Measurements from ENCODE around the gene SLC24A3.

The SLC24A3 gene

GRCh38 chr20:19713822-19714578 is 501.6 kb downstream of the SLC24A3 start:
- CTCF ChIA-PET = interaction anchor here (0.6 to 1.1 kb wide), 4 partner anchors 9 to 1635 kb away, joined by 3 to 4 read pairs (median 3); no protein-coding TSS in a partner anchor
- no peak for TF ChIP-seq ZNF837 (tag by site-specific recombination; IDR thresholded peaks at IDR 0.05)
- POLR2A ChIA-PET = interaction anchor here (0.6 kb wide), 1 partner anchor 1245 kb away, joined by 5 read pairs; no protein-coding TSS in a partner anchor
- Histone ChIP-seq H3K4me3 (ENCODE audit: low read depth, low read length) (no peak overlapping the region), H3K4me1 (ENCODE audit: control insufficient read depth, insufficient read depth, low read length) (peaks cover 3% of the 10 kb centered on the region; the same call in 1 of the 2 replicates), H3K9me3 (ENCODE audit: control insufficient read depth, insufficient read depth, low read depth, low read length) (no peaks in the 10 kb centered on the region), H3K27ac (ENCODE audit: extremely low read depth, low read depth, low read length) (no peak overlapping the region), H3K36me3 (ENCODE audit: control insufficient read depth in 2 of 2, insufficient read depth in 1 of 2, low read length in 2 of 2) (no peaks in the 10 kb centered on the region)

GRCh38 chr20:19714579-19714840 is 502.1 kb downstream of the SLC24A3 start:
- Histone ChIP-seq H3K4me1 (ENCODE audit: control insufficient read depth, insufficient read depth, low read length) (peaks cover 3% of the 10 kb centered on the region; the same call in 1 of the 2 replicates), H3K9me3 (ENCODE audit: control insufficient read depth, insufficient read depth, low read depth, low read length) (no peaks in the 10 kb centered on the region), H3K27ac (ENCODE audit: extremely low read depth, low read depth, low read length) (no peak overlapping the region), H3K4me3 (ENCODE audit: low read depth, low read length) (no peak overlapping the region), H3K36me3 (ENCODE audit: control insufficient read depth in 2 of 2, insufficient read depth in 1 of 2, low read length in 2 of 2) (no peaks in the 10 kb centered on the region)
- POLR2A ChIA-PET = no interaction called here
- no peak for TF ChIP-seq ZNF558 (tag by site-specific recombination; IDR thresholded peaks at IDR 0.05)
- TF ChIP-seq ZNF830 (tag by site-specific recombination; IDR thresholded peaks at IDR 0.05; ENCODE audit: low read depth) = no peak
- TF ChIP-seq ZNF404 (tag by site-specific recombination; IDR thresholded peaks at IDR 0.05) = no peak
- TF ChIP-seq ZNF510 (tag by site-specific recombination; IDR thresholded peaks at IDR 0.05; ENCODE audit: insufficient replicate concordance) = no peak
- TF ChIP-seq ZNF48 (tag by site-specific recombination; IDR thresholded peaks at IDR 0.05) = no peak
- TF ChIP-seq ZNF37A (tag by site-specific recombination; IDR thresholded peaks at IDR 0.05) = no peak
- TF ChIP-seq ZNF530 (tag by site-specific recombination; IDR thresholded peaks at IDR 0.05; ENCODE audit: low read depth) = no peak
- no peak for TF ChIP-seq KLF9 (tag by site-specific recombination; IDR thresholded peaks at IDR 0.05; ENCODE audit: low read depth)
- CTCF ChIA-PET = interaction anchor here (0.6 to 1.1 kb wide), 4 partner anchors 9 to 1636 kb away, joined by 3 to 4 read pairs (median 3); no protein-coding TSS in a partner anchor

GRCh38 chr20:19715986-19716385 is 503.5 kb downstream of the SLC24A3 start:
- Histone ChIP-seq H3K4me1 (ENCODE audit: control insufficient read depth, insufficient read depth, low read length) (peaks cover 3% of the 10 kb centered on the region; the same call in 1 of the 2 replicates), H3K9me3 (ENCODE audit: control insufficient read depth, insufficient read depth, low read depth, low read length) (no peaks in the 10 kb centered on the region), H3K36me3 (ENCODE audit: control insufficient read depth in 2 of 2, insufficient read depth in 1 of 2, low read length in 2 of 2) (no peaks in the 10 kb centered on the region), H3K4me3 (ENCODE audit: low read depth, low read length) (no peak overlapping the region), H3K27ac (ENCODE audit: extremely low read depth, low read depth, low read length) (no peak overlapping the region)
- POLR2A ChIA-PET = no interaction called here
- TF ChIP-seq ZFHX2 (tag by site-specific recombination; conservative IDR thresholded peaks at IDR 0.05) (no peak), ZNF658 (tag by site-specific recombination; IDR thresholded peaks at IDR 0.05) (no peak), MYNN (tag by site-specific recombination; IDR thresholded peaks at IDR 0.05; ENCODE audit: borderline replicate concordance) (no peak), MEIS1 (CRISPR knock-in tag; IDR thresholded peaks at IDR 0.05; ENCODE audit: borderline replicate concordance) (no peak), ZNF596 (tag by site-specific recombination; IDR thresholded peaks at IDR 0.05) (no peak), ZNF18 (tag by site-specific recombination; IDR thresholded peaks at IDR 0.05) (no peak), ZNF169 (tag by site-specific recombination; IDR thresholded peaks at IDR 0.05) (no peak), ZSCAN16 (tag by site-specific recombination; IDR thresholded peaks at IDR 0.05) (no peak), GLI2 (tag by site-specific recombination; IDR thresholded peaks at IDR 0.05; ENCODE audit: borderline replicate concordance, low read depth) (no peak), GLIS1 (tag by site-specific recombination; IDR thresholded peaks at IDR 0.05) (no peak)
- CTCF ChIA-PET = no interaction called here
